EH (cell line): ENCODE results near the gene PHKG1.
"Not testable (repeated sequence)": the region's sequence is repeated elsewhere in the genome, so short reads cannot be mapped to it uniquely, and the experiment has no call there.

Experiments
- DNase-seq: peaks from one replicate; pipeline ENCODE4 v3.0.0-alpha.2; 2015; ENCODE audit warnings: low read depth

The PHKG1 gene

DNA sequence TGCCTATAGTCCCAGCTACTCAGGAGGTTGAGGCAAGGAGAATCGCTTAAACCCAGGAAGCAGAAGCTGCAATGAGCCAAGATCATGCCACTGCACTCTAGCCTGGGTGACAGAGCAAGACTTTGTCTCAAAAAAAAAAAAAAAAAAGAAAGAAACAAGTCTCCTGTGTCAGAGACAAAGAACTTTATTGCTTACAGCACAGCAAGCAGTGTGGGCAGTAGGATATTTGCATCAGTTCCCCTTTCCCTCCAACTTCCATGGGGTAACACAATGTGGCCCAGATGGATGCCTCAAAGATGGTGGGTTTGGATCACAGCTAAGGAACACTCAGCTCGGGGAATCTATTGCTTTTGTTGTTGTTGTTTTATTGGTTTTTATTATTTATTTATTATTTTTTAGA, 47.0 kb downstream of the PHKG1 start:
- DNase-seq = not testable (repeated sequence)

DNA sequence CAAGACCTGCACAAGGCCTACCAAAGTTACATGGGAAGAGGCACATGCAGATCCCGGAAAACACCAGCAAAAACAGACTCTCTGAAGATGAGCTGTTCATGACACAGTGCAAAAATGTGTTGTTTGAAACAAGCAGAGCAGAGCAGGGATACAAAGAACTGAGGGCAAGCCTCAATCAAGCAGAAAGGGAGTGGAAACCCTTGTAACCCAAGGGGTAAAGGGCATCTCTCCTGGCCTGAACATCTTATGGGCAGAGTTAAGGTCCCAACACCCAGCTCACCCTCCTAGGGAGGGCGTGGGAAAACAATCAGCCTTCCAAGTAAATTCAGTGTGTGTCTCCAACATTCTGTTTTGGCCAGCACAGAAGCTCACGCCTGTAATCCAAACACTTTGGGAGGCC, 52.0 kb downstream of the PHKG1 start:
- DNase-seq = no peak

DNA sequence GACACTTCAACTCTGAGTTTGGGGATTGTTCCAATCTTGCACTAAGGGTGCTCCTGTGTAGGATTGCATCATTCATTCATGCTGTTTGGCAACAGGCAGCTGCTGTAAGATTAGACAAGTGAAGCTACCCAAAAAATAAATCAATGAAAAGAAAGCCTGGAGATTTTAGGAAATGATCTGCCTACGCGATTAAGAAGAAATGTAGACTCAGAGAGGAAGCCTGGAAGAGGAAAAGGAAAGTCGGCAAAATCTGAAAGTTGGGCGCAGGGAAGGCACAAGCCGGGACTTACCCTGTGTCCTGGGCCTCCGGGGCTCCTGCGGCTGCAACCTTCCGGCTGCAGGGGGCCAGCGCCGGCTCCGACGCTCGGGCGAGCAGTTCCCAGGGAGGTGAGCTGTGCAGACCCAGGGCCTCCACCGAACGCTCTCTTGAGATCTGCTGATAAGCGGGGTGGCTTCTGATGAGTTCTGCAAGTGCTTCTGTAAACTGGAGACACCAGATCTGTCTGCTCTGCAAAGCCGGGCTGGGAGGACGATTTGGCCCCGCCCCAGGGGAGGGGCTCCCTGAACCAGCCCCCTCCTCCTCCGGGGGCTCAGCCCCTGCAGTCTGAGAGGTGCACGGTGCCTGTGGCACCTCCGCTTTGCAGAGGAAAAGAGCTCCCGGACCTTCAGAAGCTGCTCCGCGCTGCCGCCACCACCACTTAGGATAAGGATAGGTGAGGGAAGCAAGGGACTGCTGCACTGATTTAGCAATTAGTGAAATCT, 58.9 kb downstream of the PHKG1 start:
- peak; percentile 74 for DNase-seq

DNA sequence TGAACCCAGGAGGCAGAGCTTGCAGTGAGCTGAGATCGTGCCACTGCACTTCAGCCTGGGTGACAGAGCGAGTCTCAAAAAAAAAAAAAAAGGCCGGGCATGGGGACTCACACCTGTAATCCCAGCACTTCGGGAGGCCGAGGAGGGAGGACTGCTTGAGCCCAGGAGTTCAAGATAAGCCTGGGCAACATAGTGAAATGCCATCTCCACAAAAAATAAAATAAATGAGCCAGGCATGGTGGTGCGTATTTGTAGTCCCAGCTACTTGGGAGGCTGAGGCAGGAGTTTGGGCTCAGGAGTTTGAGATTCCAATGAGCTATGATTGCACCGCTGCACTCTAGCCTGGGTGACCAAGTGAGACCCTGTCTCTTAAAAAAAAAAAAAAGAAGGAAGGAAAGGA, 60.2 kb downstream of the PHKG1 start:
- not testable (repeated sequence) for DNase-seq

DNA sequence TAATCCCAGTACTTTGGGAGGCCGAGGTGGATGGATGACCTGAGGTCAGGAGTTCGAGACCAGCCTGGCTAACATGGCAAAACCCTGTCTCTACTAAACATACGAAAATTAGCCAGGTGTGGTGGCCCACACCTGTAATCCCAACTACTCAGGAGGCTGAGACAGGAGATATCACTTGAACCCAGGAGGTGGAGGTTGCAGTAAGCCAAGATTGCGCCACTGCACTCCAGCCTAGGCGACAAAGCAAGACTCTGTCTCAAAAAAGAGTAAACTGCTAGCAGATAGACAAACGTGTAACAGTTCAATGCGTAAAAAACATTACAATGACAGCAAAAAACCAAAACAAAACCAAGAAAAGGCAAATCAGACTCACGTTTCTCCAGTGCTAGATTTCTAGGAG, 61.2 kb downstream of the PHKG1 start:
- DNase-seq = not testable (repeated sequence)

DNA sequence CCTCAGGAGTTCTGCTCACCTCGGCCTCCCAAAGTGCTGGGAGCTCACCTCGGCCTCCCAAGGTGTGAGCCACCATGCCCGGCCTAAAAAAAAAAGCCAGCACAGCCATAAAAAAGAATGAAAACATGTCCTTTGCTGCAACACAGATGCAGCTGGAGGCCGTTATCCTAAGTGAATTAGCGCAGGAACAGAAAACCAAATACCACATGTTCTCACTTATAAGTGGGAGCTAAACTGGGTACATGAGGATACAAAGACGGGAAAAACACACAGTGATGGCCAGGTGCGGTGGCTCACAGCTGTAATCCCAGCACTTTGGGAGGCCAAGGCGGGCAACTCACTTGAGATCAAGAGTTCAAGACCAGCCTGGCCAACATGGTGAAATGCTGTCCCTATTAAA, 62.4 kb downstream of the PHKG1 start:
- DNase-seq = no peak
